Measurements from ENCODE around the gene KMT5C. TPM values are rescaled to one million over a fixed set of nuclear protein-coding genes. Genes with fewer than 3 reads are reported as not detected.

Gene KMT5C
- total RNA-seq, 1 experiment from 2014 or later = 8.9 TPM

- no peak for DNase-seq (ENCODE audit: low read depth)
These were observed 7.2 kb downstream of the KMT5C start for GRCh38 chr19:55346725-55347441.

GRCh38 chr19:55347442-55348009 lies 7.8 kb downstream of the KMT5C start:
- no peak for DNase-seq (ENCODE audit: low read depth)

GRCh38 chr19:55348317-55349034 lies 8.8 kb downstream of the KMT5C start:
- no peak for DNase-seq (ENCODE audit: low read depth)

- DNase-seq (ENCODE audit: low read depth) = no peak
These were observed 11.1 kb downstream of the KMT5C start for GRCh38 chr19:55350620-55351315.

GRCh38 chr19:55352040-55352439 lies 12.4 kb downstream of the KMT5C start:
- DNase-seq (ENCODE audit: low read depth) = peak; percentile 65

- no peak for DNase-seq (ENCODE audit: low read depth)
These were observed 13.0 kb downstream of the KMT5C start for GRCh38 chr19:55352549-55353145.

- no peak for DNase-seq (ENCODE audit: low read depth)
These were observed 13.7 kb downstream of the KMT5C start for GRCh38 chr19:55353356-55353802.

GRCh38 chr19:55353803-55354697 lies 14.4 kb downstream of the KMT5C start:
- DNase-seq (ENCODE audit: low read depth) = peak; percentile 73

- DNase-seq (ENCODE audit: low read depth) = no peak
These were observed 15.1 kb downstream of the KMT5C start, which contains the start of gene COX6B2 for GRCh38 chr19:55354698-55355212. TSS of gene COX6B2 (minus strand) at chr19:55354719. CDS start at chr19:55354521, 198 bp downstream.

- DNase-seq (ENCODE audit: low read depth) = no peak
These were observed 15.6 kb downstream of the KMT5C start for GRCh38 chr19:55355213-55355821.

GRCh38 chr19:55358493-55358892 lies 18.8 kb downstream of the KMT5C start:
- DNase-seq (ENCODE audit: low read depth) = no peak

GRCh38 chr19:55358943-55359908 lies 19.6 kb downstream of the KMT5C start:
- no peak for DNase-seq (ENCODE audit: low read depth)

- DNase-seq (ENCODE audit: low read depth) = no peak
These were observed 21.2 kb downstream of the KMT5C start for GRCh38 chr19:55360902-55361301.

- DNase-seq (ENCODE audit: low read depth) = no peak
These were observed 22.7 kb downstream of the KMT5C start for GRCh38 chr19:55362174-55362989.

- DNase-seq (ENCODE audit: low read depth) = no peak
These were observed 23.5 kb downstream of the KMT5C start, which contains the start of gene GARIN5B for GRCh38 chr19:55362990-55363716. TSS of gene GARIN5B (minus strand) at chr19:55363260. CDS start at chr19:55363066, 194 bp downstream.

GRCh38 chr19:55365245-55365644 lies 25.6 kb downstream of the KMT5C start:
- no peak for DNase-seq (ENCODE audit: low read depth)

GRCh38 chr19:55365964-55366363 lies 26.3 kb downstream of the KMT5C start:
- DNase-seq (ENCODE audit: low read depth) = no peak

Measured in Daoy (cell line).